IPS-NIHi7 (cell line): ENCODE data around the gene PLA2G2D.

Experiments
- DNase-seq: peaks from one replicate; pipeline ENCODE4 v3.0.0; 2012; ENCODE audit warnings: mixed read lengths; ENCODE audit errors: extremely low spot score

Gene PLA2G2D

GRCh38 chr1:20068722-20069121, 50.6 kb downstream of the PLA2G2D start:
- DNase-seq: no peak

GRCh38 chr1:20063861-20064292, 55.5 kb downstream of the PLA2G2D start:
- DNase-seq: no peak
